ENCODE data around the gene CCDC170.

- TF ChIP-seq POLR2A (IDR thresholded peaks at IDR 0.05; ENCODE audit: low read length): no peak
- TF ChIP-seq GATA1 (IDR thresholded peaks at IDR 0.05; ENCODE audit: low read depth, low read length): no peak
Measured at GRCh38 chr6:151539506-151540268, 45.9 kb downstream of the CCDC170 start.
